HTERT RPE-1 (cell line): Measurements from ENCODE around the gene ZSCAN9.

Experiments
- in situ Hi-C: fragments of 300-500 bp; cut with MboI; formaldehyde crosslinking; loops from 4 replicates; pipeline ENCODE4 v1.14.3; 2020; ENCODE audit warnings: low sequenced_read_pairs

Gene ZSCAN9

DNA sequence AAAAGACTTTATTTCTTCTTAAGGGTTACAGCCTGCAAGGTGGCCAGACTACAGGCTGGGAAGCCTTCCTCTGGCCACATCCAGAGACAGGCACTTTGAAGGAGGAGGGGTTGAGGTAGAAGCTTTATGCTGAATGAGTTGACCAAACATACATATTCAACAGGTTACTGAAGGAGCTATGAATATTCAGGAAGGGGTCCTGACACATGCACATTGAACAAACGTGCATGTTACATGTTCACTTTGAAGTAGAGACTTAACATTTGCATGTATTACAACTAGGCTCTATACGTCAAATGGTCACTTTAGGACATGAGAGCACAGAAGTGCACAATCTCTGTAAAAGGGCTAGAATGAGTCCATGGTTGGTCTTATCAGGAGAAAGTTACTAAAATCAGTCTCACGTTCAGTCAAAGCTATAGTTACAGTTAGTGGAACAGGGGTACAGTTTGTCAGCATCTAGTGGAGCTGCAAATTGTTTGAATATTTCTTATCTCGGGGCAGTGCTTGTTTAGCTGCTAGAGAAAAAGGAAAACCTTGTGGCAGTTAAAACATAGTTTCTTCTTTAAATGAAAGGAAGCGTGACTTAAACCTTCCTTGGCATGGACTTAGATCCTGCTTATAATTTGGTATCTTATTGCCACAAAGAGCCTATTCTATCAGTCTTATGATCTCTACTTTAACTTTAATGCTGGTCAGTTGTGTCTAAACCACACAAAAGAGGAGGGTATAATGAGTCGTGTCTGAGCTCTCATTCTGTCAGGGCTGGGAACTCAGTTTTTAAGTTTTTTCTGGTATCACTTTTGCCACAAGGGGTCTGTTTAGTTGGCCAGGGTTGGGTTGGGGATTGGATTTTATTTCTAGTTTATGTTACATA, 4.6 kb upstream of the ZSCAN9 start:
- in situ Hi-C loops, result no loop called here

DNA sequence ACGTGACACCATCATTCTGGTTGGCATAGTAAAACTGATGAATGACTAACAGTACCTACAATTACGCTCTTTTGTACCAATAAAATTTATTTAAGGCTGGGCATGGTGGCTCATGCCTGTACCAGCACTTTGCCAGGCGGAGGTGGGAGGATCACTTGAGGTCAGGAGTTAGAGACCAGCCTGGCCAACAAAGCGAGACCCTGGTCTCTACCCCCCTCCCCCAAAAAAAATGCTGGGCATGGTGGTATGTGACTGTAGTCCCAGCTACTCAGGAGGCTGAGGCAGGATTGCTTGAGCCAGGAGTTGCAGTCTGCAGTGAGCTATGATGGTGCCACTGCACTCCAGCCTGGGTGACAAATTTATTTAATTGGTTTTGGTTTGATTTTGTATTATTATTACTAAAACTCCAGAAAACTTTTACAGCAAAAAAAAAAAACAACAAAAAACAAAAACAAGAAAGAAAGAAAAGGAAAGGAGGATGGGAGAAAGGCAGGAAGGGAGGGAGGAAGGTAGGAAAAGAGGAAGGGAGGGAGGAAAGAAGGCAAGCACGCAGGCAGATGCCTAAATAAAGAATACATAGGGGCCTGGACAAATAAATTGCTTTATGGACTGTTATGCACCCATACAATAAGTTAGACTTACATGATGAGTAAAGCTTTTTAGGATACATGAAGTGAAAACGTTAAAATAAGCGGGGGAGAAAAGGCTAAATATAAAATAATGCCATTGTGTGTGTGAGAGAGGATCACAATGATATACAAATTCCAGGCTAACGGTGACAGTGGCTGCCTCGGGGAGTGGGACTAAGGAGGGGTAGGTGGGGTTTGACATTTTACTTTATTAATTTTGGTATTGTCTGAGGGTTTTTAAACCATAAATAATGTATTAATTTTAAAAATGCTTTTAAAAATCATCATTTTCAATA, 682 bp upstream of the ZSCAN9 start:
- in situ Hi-C loops, result no loop called here

DNA sequence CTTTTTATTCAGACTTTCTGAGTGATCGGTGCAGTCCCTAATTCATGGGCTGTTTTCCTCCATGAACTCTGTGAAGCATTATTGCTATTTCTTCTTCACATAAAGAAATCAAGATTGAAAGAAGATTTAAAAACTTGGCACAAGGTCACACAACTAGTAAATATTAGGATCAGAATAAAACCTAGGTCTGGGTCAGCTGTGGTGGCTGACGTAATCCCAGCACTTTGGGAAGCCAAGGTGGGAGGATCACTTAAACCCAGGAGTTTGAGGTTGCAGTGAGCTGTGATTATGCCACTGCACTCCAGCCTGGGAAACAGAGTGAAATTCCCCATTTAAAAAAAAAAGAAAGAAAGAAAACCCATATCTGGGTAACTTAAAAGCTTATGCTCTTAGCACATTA, 1.4 kb downstream of the ZSCAN9 start:
- in situ Hi-C loops, result no loop called here

DNA sequence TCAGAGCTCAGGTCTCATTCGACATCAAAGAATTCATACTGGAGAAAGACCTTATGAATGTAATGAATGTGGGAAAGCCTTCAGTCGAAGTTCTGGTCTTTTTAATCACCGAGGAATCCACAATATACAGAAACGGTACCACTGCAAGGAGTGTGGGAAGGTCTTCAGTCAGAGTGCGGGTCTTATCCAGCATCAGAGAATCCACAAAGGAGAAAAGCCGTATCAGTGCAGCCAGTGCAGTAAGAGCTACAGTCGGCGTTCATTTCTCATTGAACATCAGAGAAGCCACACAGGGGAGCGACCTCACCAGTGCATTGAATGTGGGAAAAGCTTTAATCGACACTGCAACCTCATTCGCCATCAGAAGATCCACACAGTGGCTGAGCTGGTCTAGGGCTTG, 7.7 kb downstream of the ZSCAN9 start:
- in situ Hi-C loops, result no loop called here

DNA sequence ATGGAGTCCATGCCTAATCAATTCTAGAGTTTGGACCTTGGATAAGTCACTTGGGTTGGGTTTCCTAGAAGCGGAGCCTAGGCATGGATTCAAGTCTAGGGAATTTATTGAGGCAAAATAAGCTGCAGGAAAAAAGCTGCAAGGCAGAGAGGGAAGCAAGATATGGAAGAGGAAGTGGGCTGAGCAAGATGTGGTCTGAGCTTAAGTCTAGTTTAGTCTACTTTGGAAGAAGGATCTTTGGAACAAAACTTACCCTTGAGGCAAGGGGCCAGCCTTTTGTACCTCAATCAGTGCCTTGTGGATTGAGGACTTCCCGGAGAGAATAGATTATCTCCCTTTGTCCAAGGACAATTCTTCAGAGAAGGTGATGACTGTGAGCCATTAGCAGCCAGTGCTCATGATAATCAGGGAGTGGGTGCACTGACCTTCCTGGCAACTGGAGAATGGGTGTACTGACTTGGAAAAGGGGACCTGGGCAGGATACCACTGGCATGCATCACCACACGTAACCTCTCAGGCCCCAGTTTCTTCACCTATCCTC, 10.9 kb downstream of the ZSCAN9 start:
- in situ Hi-C loops, result no loop called here

DNA sequence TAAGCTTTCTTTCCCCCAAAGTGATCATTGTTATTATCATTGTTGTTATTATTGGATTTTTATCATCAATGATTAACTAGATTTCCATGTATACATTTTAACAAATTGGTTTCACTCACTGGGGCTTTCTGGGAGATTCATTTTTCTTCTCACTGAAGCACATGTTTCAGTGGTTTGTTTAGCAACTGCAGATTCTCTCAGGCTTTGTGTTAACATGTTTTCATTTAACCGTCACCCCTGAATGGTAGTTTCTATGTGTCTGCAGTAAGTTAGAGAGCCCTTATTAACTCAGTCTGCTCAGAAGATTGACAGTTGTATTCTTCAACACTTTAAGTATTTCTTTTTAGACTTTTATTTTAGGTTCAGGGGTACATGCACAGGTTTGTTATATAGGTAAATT, 14.6 kb downstream of the ZSCAN9 start:
- in situ Hi-C loops, result no loop called here

DNA sequence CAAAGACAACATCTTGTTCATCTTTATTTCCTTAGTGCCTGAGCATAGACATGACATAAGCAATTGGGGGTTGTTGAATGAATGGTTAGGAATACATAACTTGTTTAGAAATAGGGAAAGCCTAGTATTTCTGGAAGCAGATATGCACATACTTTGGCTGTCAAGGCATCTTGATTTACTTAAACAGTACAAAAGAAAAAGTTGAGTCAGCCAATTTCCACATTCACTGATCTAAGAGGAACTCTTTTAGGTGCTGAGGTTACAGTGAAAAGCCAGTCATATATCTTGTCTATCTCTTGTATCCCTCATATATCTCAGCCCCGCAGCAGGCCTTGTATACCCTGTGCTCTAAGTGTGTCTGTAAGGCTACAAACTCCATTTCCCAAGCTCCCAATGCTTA, 15.4 kb downstream of the ZSCAN9 start:
- in situ Hi-C loops, result no loop called here

DNA sequence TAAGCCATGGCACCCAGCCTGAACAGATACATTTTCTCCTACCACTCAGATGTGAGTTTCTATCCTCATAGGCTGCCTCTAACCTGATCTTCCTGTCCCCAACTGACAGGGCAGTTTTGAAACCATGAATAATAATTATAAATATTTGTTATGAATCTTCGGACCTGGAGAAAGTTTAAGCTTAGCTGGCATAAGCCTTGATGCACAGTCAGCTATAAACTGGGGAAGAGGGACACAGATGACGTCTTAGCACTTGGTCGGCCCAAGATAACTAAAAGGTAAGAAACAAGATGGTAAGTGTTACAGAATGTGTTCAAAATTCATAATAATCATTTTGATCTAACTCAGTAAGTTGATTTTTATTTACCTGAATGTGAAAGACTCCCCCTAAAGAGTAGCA, 18.9 kb downstream of the ZSCAN9 start:
- in situ Hi-C loops, result no loop called here

DNA sequence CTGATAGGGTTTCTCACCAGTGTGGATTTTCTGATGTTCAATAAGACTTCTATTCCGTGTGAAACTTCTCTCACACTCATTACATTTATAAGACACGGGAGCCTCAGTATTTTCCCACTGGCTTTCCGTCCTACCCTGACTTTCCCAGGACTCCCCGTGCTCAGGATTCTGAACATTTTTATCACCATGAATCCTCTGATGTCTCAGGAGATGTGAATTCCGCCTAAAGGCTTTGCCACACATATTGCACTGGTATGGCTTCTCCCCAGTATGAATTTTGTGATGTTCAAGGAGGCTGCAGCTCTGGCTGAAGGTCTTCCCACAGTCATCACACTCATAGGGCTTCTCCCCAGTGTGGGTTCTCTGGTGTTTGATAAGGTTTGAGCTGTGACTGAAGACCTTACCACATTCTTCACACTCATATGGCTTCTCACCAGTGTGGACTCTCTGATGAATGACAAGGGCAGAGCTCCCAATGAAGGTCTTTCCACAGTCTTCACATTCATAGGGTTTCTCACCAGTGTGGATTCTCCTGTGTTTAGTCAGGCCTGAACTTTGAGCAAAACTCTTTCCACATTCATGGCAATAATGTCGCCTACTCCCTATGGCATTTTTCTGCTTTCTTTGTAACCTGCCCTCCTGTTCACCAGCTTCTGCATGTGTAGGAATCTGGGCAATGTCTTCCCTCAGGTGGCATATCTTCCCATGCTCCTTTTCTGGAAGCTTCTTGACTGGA, 20.3 kb downstream of the ZSCAN9 start:
- in situ Hi-C loops, result no loop called here

DNA sequence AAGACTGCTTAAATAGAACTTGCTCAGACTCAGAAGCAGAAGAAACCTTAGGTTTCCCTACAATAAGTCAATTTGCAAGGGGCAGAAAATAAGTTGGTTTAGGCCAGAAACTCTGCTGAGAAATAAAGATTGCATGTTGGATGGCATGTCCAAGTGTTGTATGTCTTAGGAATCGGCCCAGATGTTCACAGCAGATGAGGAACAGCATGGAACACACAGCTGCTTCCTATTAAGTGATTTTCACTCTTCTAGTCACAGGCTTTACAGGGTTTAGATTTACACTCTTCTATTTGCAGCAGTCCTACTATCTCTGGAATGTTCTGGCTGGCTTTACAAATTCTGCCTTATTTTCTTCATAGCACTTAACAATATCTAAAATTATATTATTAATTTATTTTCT, 23.8 kb downstream of the ZSCAN9 start:
- in situ Hi-C loops, result no loop called here

DNA sequence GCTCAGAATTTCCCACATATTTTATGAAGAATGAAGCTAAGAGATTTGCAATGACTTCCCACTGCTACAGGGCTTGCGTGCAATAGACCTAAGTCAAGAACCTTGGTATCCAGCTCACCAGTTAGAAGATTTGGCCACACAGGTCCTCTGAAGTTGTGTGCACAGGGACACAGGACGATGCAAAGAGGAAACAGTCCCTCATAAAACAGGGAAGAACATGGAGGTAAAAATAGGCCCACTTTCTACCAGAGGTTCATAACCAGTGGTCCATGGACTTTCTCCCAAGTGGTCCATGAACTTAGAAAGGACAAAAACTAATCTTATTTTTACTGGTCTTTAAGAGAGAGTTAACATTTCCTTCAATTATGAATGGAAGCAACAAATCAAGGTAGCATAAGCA, 25.7 kb downstream of the ZSCAN9 start:
- in situ Hi-C loops, result no loop called here

DNA sequence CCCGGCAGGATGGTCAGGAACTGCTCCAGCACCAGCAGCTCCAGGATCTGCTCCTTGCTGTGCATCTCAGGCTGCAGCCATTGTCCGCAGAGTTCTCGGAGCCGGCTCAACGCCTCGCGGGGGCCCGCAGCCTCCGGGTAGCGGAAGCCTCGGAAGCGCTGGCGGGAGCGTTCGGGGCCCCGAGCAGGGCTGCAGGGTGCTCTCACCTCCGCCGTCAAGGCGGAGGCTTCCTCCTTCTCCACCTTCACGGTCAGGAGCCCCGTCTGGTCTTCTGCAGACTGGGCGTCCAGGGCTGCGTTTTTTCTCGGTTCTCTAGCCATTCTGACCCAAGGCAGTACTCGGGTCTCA, 26.6 kb downstream of the ZSCAN9 start:
- in situ Hi-C loops, result no loop called here

DNA sequence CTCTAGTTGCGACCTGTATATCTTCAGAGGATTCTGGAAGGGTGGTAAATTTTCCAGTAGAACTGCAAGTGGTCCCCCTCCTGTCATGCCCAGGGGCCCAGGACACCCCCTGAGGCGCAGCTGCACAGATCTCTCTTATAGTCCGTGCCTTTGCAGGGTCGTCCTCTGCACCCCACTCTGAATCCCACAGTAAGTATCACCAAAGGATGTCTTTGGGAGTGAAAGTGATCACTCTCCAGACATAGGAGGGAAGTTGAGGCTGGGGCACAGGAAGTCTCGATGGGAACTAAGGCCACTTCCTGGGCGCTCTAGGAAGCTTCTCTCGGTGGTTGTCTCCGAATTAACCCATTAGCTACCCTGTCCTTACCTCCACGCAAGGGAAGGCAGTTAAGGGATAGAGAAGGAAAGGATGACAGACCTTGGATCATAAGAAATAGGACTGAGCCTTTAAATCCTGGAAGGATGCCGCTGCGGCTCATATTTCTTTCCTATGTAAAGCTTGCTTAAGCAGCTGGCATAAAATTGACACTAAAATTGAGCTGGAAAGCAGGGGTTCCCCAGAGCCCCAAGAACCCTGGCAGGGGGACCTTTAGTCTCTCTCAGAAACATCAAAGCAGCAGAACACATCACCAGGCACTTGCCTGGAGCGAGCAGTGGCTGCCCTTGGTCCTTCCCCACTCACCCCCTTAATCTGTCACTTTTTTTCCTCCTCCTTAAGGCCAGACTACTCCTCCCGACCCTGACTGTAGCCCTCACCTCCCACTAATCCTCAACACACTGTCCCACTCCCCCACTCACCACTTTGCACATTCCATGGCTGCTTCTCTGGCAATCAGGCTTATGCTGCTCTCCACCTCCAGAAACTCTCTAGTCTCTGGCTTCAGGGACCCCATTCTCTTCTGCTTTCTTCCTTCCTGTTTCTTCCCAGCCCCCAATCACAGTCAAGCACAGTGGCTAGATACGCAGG, 27.2 kb downstream of the ZSCAN9 start, which contains the start of gene ZKSCAN4:
Gene ZKSCAN4 (minus strand): TSS at position 261 of the 967 bp plus-strand sequence. CDS start 289 bp downstream, outside the sequence.
- in situ Hi-C loops, result no loop called here

DNA sequence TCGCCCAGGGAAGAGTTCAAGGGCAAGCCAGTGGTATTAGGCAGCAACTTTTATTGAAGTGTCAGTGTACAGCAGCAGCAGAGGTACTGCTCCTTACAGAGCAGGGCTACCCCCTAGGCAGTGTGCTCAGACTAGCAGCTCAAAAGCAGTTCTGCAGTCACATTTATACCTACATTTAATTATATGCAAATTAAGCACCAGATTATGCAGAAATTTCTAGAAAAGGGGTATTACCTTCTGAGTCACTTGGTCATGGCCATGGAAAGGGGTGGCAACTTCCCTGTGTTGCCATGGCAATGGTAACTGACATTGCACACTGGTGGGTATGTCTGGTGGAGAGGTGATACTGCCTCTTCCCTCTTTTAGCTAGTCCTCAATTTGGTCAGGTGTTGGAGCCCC, 29.0 kb downstream of the ZSCAN9 start:
- in situ Hi-C loops, result no loop called here

DNA sequence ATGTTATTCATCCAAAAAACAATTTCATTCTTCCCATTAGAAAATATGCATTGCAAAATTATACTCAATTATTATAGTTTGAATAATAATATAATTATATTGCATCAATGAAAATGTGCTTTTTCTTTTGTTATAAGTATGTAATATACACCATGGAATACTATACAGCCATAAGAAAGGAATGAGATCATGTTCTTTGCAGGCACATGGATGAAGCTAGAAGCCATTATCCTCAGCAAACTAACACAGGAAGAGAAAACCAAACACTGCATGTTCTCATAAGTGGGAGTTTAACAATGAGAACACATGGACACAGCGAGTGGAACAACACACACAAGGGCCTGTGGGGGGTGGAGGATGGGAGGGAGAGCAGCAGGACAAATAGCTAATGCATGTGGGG, 32.0 kb downstream of the ZSCAN9 start:
- in situ Hi-C loops, result no loop called here

DNA sequence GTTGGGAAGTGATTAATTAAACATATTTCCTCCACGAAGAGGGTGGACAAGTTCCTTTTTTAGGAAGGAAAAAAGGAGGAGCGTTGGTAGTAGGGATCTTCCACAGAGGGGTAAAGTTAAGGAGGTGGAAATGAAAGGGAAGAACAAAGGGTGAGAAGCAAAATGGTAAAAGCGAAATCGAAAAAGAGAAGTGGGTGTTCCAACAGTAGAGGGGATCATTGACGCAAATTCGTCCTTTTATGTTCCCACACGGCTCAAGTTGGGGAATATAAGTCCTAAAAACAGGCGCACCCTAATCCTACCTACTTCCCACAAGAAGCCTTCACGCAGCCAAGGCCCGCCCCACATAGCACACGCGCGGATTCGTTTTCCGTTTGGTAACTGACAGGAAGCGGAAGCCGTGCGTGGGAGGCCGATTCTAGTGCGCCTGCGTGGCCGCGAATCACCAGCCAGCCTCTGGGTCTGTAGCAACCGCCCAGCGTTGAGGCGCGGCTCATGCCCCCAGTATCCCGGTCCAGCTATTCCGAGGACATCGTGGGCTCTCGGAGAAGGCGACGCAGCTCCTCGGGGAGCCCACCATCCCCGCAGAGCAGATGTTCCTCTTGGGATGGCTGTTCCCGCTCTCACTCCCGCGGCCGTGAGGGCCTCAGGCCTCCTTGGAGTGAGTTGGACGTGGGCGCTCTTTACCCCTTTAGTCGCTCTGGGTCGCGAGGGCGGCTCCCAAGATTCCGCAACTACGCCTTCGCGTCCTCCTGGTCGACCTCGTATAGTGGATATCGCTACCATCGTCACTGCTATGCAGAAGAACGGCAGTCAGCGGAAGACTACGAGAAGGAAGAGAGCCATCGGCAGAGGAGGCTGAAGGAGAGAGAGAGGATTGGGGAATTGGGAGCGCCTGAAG, 34.1 kb downstream of the ZSCAN9 start, which contains the start of gene NKAPL:
Gene NKAPL (plus strand): TSS at position 421 of the 901 bp plus-strand sequence. CDS start 75 bp downstream, at position 496.
- in situ Hi-C loops, result no loop called here

DNA sequence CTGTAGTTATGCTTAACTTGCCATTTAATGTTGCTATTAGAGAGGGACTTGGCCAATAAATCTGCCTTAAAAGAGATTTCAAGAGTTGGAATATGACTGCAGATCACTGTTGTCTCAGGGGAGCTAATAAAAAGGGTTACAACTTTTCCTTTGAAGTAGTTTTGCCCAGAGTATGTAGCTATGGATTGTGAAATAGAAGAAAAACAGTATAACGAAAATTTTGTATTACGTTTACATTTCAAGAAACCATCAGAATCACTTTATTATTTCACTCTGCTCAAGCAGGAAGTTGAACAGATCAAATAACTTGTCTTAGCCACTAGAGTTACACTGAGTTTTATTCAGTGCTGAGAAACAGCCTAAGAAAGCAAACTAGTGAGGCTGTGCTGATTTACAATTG, 38.8 kb downstream of the ZSCAN9 start:
- in situ Hi-C loops, result no loop called here

DNA sequence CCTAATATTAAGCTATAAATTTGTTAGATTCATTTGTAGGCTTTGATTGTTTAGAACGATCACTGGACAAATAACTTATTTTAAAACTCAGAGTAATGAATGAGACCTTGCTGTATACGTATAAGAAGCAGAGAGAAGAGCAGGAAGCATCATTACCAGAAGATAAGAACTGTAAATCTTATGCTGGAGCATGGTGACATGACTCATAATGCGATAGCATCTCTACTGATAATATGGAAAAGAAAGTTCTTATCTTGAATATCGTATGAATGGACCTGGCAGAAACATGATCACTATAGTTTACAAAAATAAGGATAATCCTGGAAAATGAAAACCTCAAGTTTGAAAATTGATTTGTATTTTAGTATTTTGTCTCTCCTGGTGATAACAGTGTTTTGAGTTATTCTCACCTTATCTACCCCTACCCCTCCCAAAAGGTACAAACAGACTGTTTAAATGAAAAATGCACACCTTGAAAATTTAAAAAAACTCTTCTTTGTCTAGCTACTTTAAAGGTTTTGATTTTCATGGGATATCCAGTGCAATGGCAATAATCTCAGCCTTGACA, 39.8 kb downstream of the ZSCAN9 start:
- in situ Hi-C loops, result no loop called here
